HTR-8/SVneo (cell line): ENCODE results near the gene IP6K2.

Experiments
- DNase-seq: peaks from one replicate; pipeline ENCODE4 v3.0.0; 2011; ENCODE audit warnings: low spot score, mixed read lengths; ENCODE audit not compliant: insufficient read length
- FAIRE-seq: peaks from 2 replicates; lab custom pipeline; 2011; peaks lifted over from hg19 to GRCh38; lab: Jason Lieb, UNC

Gene IP6K2

GRCh38 chr3:48678056-48678455 lies 39.0 kb downstream of the IP6K2 start:
- DNase-seq, result no peak
- no peak for FAIRE-seq

DNA sequence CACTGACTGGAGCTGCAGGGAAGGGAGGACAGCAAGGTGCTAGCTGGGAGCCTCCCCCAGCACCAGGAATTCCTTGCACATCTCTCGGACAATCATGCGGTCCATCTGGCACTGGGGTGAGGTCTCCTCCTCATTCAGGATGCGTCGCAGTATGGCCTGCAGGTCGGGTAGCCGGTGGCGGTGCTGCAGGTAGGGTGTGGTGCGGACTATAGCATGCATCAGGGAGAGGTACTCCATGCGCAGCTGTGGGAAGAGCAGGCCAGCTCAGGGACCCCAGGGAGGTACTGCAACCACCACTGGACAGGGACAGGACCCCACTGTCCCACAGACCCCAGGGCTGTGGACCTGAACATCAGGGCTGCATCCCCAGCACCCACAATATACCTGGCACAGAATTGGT lies 42.5 kb downstream of the IP6K2 start:
- DNase-seq, result no peak
- no peak for FAIRE-seq

- no peak for FAIRE-seq
- no peak for DNase-seq
Observed at GRCh38 chr3:48672522-48672921, 44.5 kb downstream of the IP6K2 start.

DNA sequence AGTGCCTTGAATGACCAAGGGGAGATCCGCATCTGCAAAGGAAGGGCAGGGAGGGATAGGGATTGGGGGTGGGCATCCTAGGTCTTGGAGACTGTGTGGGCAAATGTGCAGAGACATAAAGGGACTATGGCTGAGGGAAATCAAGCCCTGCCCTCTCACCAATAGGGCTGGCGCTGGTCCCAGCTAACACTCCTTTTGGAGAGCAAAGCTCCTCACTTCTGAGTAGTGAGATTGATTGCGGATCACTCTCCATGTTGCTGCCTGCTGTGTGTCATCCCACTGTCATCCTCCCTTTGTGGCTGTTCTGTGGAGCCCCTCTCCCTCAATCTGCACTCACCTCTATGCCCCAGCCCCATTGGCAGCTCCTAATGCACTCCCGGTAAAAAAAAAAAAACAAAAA lies 52.1 kb downstream of the IP6K2 start:
- no peak for FAIRE-seq
- no peak for DNase-seq

GRCh38 chr3:48664313-48664644 lies 52.7 kb downstream of the IP6K2 start:
- DNase-seq, result no peak
- FAIRE-seq, result no peak

- peak; percentile 99 for FAIRE-seq
Observed at GRCh38 chr3:48663489-48664312, 53.3 kb downstream of the IP6K2 start.

DNA sequence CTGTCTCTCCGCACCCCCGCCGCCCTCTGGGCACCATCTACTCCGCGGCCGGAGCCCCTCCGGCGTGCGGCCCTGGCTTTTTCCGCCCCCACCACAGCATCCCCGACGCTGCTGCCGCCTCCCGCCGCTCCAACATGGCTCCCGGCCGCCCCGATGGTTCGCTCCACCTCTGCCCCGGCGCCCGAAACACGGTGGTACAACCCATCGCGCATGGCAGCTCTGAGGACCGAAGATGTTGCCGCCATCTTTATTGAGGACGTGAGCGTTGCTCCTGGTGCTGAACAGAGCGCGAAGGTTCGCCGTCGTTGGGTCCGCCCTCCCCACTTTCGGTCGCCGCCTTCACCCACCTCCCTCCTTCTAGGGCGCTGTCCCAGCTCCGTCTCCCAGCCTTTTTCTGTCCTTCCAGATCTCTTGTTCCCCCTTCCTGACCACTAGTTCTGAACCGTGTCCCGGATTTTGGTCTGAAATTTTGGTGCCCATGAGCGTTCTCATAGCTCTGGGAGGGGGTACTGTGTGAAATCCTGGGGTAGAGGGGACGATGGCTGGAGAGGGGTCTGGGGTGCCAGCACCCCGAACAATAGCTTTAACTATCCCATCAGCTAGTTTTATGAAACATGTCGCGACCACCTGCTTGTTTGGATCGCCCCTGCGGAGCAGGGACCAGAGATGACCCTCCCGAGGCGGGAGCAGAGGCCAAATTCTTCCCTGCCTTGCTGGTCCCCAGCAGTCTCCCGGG lies 54.1 kb downstream of the IP6K2 start, which contains the start of gene CELSR3:
Gene CELSR3, minus strand, starts transcription at position 134 of the 736 bp plus-strand sequence. CDS start 252 bp downstream, outside the sequence.
- DNase-seq (peak; percentile 65), FAIRE-seq (peak; percentile 98)

More at GRCh38 chr3:48663489-48664312, 53.3 kb downstream of the IP6K2 start:
- DNase-seq, result peak; percentile 99

- DNase-seq (no peak), FAIRE-seq (no peak)
Observed at GRCh38 chr3:48662145-48662752, 54.8 kb downstream of the IP6K2 start.

DNA sequence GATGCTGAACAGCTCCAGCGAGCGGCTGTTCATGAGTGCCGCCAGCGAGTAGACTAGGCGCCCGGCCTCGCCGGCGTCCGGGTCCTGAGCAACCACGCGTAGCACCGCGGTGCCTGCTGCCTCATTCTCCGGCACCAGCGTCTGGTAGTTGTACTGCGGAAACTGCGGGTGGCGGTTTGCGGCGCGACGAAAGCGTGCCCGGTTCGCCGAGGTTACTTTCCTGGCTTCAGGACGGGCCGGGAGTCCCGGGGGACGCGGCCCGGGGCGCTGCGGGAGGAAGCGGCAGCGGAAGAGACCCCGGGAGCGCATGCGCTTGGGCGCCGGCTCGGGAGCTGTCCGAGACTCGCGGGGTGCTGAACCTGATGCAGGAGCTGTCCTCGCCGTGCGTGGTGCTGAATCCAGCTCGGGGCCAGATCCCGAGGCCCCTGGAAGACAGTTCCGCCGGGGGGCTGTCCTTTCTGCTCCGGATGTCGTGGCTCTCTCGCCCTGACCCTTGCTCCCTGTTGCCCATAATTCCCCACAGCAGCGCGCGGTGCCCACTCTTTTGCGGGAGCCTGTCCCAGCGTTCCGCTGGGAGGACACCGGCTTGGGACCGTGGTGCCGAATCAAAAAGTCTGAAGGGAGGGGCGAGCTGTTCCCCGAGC lies 55.4 kb downstream of the IP6K2 start:
- DNase-seq (peak; percentile 60), FAIRE-seq (peak; percentile 20)

GRCh38 chr3:48660800-48661400 lies 56.1 kb downstream of the IP6K2 start:
- peak; percentile 44 for FAIRE-seq

GRCh38 chr3:48656841-48657281 lies 60.2 kb downstream of the IP6K2 start:
- FAIRE-seq, result no peak

More at GRCh38 chr3:48660800-48661400, 56.1 kb downstream of the IP6K2 start:
- no peak for DNase-seq

DNA sequence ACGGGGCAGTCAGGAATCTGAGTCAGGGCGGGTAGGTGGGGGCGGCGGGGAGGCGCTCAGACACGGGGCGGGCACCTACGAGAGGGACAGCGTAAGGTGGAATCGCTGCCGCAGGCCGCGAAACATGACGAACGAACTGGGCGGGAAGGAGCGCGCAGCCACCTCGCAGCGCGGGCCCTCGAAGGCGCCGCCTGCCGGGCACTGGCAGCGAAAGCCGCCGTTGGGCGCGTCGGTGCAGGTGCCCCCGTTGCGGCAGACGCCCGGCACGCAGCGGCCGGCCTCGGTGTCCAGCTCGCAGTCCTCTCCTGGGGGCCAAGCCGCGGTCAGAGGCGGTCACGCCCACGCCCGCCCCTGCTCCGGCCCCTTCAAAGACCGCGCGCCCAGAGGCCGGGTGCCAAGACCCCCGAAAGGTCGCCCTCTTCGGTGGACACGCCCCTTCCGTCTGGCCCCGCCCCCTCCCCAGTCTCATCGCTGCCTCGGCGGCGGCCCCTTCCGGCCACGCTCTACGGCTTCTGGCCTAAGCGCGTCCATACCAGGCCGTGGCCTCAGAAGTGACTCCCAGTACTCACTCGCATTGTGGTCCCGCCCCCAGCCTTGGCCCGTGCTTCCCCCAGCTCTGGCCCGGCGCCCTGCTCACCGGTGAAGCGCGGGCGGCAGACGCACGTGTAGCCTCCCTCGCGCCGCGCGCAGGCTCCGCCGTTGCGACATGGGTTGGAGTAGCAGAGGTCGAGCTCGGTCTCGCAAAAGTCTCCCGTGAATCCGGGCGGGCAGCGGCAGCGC lies 60.8 kb downstream of the IP6K2 start:
- no peak for FAIRE-seq
- no peak for DNase-seq

More at GRCh38 chr3:48656841-48657281, 60.2 kb downstream of the IP6K2 start:
- no peak for DNase-seq

DNA sequence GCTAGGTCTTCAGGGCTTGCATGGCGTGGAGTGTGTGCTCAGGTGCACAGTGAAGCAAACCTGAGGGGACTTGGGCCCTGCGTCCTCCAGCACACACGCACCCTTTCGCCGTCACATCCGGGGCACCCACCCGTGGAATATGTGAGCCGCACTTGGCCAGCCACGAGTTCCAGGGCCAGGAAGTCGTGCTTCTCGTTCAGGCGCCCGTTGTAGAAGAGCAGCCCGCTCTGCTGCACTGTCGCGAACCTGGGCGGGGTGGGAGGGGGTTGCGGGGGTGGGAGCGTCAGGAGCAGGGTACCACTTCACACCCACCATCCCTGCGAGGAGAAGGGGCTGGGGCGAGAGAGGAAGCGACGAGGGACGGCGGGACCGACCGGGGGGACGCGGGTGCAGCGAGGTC lies 61.4 kb downstream of the IP6K2 start:
- no peak for DNase-seq
- no peak for FAIRE-seq

DNA sequence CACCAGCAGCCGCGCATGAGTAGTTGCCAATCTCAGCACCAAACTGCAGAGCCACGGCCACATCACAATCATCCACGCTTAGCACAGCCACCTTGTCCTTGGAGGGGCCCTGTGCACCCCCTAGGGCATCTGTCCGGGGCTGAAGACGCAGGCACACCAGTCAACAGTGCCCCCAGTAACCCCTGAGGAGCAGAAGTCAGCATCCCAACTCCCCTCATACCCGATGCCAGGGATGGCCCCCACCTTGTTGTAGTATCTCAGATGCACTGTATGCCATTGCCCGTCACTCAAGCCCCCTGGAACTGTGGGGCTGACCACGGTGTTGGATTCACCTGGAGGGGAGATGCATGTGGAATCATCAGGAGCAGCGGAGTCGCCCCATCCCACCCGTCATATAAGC lies 62.0 kb downstream of the IP6K2 start:
- DNase-seq (no peak), FAIRE-seq (no peak)

GRCh38 chr3:48652923-48653715 lies 63.9 kb downstream of the IP6K2 start:
- FAIRE-seq (no peak), DNase-seq (no peak)

- DNase-seq (no peak), FAIRE-seq (no peak)
Observed at GRCh38 chr3:48651771-48652170, 65.2 kb downstream of the IP6K2 start.

- FAIRE-seq, result no peak
- no peak for DNase-seq
Observed at GRCh38 chr3:48650723-48651122, 66.3 kb downstream of the IP6K2 start.

GRCh38 chr3:48648188-48648850 lies 68.7 kb downstream of the IP6K2 start:
- DNase-seq (no peak), FAIRE-seq (no peak)
